ENCODE measurements around the gene MYO1B.

- TF ChIP-seq CTCF (IDR thresholded peaks at IDR 0.05; ENCODE audit: insufficient read depth, low read length, poor library complexity, severe bottlenecking) (no peak), EZH2phosphoT487 (conservative IDR thresholded peaks at IDR 0.05; ENCODE audit: low read length) (no peak)
Observed at GRCh38 chr2:191345788-191346187, 100.6 kb downstream of the MYO1B start.

All from SU-DHL-6 (cell line).